ENCODE results near the gene LRIT1.

GRCh38 chr10:84193327-84193726, 48.0 kb downstream of the LRIT1 start:
- TF ChIP-seq GATA2 (IDR thresholded peaks at IDR 0.05; ENCODE audit: insufficient read depth, insufficient read length, low read depth, low read length) (no peak), CTCF (IDR thresholded peaks at IDR 0.05; ENCODE audit: extremely low read depth in 1 of 2, insufficient read depth in 1 of 2, low read depth in 1 of 2, low read length in 2 of 2) (no peak), MAX (IDR thresholded peaks at IDR 0.05; ENCODE audit: insufficient read depth, insufficient read length) (no peak)
